ENCODE data around the gene CECR2.

Gene CECR2

DNA sequence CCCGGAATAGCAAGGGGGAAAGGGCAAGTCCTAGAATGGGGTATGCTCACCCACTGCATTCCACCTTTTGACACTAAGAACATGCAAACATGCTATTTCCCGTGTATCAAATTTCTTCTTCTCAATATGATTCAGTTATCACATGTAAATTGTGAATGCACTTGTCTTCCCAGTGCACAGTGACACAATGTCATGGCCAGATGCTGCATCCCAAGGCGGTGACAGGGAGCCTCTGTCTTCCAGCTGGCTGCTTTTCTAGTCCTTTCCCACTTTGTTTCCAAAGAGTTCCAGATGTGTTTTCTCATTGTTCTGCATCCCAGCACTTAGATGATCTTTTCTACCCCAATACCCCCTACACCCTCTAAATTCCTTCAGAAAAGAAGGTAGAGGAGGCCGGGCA is 206.4 kb downstream of the CECR2 start:
- no peak for DNase-seq (ENCODE audit: low spot score)

DNA sequence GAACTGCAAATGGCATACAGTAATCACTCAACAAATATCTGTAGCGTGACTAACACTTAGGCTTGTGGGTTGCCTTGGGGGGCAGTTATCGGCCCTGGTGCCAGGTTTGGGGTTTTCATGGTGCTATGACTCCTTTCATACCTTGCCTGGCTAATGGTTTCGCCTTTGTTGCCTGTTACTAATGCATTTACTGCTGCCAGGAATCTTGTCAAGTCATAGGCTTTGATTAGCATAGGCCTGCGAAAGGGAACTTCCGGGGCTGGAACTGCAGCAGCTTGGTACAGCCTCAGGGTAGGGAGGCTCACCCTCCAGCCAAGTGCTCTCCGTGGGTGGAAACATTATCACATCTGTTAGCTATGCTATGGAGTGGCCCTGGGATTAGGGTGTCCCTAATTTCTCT is 207.2 kb downstream of the CECR2 start:
- no peak for DNase-seq (ENCODE audit: low spot score)

DNA sequence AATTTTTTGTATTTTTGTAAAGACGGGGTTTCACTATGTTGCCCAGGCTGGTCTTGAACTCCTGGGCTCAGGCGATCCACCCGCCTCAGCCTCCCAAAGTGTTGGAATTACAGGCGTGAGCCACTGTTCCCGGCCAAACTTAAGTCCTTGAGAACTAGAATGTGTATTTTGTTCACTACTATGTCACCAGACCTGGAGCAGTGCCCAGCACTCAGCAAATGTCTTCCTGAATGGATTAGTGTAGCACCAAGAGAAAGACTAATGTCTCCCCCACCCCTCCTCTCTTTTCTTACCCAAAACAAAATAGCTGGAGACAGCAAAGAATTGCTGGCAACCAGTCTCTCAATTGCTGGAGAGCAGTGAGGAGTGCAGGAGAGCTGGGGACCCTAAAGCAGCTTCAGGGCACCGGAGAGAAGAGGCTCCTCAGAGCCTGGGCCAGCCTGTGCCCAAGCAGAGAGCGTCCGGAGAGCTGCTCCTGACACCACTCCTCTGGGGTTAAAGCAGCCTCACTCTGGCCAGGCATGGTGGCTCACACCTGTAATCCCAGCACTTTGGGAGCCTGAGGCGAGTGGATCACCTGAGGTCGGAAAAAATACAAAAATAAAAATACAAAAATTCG is 209.0 kb downstream of the CECR2 start:
- DNase-seq (ENCODE audit: low spot score), result no peak

DNA sequence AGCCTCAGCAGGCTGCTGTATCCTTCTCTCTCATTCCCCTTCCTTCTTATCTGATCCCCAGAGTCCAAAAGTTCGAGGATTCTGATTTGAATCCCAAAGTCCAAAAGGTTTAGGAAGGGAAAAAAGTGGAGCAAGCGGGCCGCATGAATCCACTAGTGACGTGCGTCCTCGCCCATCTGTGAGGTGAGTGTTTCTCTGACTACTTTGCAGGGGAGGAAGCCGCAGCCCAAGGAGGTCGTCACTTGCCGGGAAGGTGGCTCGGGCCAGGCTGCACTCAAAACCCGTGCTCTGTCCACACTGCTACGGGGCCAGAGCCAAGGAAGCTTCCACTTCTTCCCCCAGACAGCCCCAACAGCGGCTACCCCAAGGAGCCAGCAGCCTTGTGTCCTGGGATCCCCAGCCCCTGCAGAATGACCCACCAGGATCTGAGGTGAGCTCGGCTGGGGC is 210.3 kb downstream of the CECR2 start:
- DNase-seq (ENCODE audit: low spot score), result no peak

- no peak for DNase-seq (ENCODE audit: low spot score)
Measured at GRCh38 chr22:17580441-17581031, 211.3 kb downstream of the CECR2 start.

DNA sequence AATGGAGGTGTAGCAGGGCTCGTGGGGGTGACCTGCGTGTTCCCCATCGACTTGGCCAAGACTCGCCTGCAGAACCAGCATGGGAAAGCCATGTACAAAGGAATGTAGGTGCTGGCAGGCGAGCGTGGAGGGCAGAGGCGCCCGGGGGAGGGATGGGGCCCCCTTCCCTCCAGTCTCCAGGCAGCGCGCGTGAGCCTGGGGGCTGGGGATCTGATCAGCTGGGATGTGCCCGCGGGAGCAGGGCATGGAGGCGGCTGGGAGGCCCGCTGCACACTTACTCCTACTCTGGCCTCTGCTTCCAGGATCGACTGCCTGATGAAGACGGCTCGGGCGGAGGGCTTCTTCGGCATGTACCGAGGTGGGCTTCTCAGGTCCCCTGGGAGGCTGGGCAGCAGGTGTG is 211.8 kb downstream of the CECR2 start:
- no peak for DNase-seq (ENCODE audit: low spot score)

GRCh38 chr22:17581631-17582030 is 212.4 kb downstream of the CECR2 start:
- DNase-seq (ENCODE audit: low spot score), result no peak

- no peak for DNase-seq (ENCODE audit: low spot score)
Measured at GRCh38 chr22:17583151-17583550, 213.9 kb downstream of the CECR2 start.

DNA sequence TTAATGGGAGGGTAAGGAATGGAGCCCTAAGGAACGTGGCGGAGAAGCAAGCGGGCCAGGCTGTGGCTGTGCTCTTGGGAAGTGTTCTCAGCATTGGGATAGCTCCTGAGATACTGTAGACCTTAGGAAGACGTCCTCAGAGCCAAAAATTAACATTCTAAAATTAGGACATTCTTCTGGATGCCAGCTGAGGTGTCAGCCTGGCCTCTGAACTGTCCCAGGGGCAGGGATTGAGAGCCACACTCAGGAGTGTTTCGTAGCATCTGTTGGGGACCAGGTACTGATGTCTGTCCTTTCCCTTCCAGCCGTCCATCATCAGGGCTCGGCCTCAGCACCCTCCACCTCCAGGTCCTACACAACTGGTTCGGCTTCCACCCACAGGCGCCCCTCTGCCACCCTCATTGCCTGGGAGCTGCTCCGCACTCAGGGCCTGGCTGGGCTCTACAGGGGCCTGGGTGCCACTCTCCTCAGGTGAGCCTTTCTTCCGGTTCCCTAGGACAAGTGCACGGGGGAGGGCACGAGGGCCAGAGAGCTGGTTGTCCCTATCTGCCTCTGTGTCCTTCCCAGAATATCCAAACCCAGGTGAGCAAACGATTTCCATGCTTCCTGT is 217.7 kb downstream of the CECR2 start:
- DNase-seq (ENCODE audit: low spot score), result no peak

DNA sequence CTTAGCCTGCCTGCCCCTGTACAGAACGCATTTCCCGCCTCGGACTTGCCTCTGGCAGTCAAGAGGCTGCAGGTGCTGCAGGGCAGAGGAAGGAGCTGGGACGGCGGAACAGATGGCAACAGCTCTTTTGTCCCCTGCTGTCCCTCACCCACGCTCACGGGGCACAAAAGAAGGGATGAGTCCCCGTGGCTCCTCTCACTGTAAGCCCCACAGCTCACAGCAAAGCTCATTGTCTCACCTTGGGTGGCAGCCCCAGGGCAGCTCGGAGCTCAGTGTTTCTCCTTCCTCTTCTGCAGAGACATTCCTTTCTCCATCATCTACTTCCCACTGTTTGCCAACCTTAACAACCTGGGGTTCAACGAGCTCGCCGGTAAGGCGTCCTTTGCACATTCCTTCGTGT is 218.4 kb downstream of the CECR2 start:
- DNase-seq (ENCODE audit: low spot score), result no peak

DNA sequence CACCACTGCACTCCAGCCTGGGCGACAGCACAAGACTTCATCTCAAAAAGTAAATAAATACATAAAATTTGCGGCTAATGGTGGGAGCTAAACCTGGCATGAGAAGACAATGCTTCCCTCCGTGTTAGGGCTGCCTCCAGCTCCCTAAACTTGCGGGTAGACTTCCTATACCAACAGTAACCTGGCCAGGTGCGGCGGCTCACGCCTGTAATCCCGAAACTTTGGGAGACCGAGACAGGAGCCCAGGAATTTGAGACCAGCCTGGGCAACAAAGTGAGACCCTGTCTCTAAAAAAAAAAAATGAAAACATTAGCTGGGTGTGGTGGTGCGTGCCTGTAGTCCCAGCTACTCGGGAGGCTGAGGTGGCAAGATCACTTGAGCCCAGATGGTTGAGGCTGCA is 219.3 kb downstream of the CECR2 start:
- no peak for DNase-seq (ENCODE audit: low spot score)

- no peak for DNase-seq (ENCODE audit: low spot score)
Measured at GRCh38 chr22:17589810-17590375, 220.6 kb downstream of the CECR2 start.

DNA sequence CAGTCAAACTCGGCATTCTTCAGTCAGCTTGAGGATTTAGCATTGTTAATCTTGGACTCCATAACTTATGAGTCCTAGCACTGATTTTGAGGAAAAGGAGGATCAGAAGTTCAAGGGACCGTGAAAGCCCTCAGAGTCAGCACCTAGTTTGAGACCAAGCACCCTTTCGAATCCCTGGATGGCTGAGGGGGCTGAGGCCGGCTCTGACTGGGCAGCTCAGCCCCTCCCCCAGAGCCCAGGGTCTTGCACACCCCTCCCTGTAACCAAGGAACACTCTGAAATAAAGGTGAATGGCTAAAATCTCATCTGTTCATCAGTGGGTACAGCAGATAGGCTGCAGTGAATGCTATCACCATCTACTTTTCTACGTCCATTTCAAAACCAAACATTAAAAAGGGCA is 221.3 kb downstream of the CECR2 start:
- DNase-seq (ENCODE audit: low spot score), result no peak

- no peak for DNase-seq (ENCODE audit: low spot score)
Measured at GRCh38 chr22:17592201-17592600, 222.9 kb downstream of the CECR2 start.

DNA sequence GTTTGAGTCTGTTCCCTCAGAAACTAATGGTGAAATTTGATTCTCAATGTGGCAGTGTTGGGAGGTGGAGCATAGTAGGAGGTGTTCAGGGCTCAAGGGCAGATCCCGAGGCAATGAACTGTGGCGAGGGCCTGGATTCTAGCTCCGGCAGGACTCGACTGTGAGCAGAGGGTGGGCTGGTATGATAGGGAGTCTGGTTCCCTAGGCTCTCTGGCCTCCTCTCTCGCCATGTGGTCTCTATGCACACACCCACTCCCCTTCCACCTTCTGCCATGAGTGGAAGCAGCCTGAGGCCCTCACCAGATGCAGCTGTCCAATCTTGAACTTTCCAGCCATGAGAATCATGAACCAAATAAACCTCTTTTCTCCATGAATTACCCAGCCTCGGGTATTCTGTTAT is 227.0 kb downstream of the CECR2 start:
- no peak for DNase-seq (ENCODE audit: low spot score)

DNA sequence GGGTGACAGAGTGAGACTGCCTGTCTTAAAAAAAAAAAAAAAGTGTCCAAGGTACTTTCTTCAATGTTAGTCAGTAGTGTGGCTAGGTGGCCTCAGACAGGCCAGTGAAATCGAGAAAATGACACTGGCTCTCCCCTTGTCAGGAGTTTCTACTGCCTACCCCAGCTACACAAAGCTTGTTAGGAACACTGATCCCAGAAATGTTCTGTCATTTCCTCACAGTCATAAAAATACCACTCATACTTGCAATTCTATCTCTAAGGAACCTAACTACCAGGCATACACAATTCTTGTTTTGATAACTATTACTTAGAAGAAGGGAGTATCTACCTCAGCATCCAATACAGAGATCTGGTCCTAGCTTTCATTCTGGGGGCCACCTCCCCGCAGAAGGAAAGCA is 228.0 kb downstream of the CECR2 start:
- no peak for DNase-seq (ENCODE audit: low spot score)

DNA sequence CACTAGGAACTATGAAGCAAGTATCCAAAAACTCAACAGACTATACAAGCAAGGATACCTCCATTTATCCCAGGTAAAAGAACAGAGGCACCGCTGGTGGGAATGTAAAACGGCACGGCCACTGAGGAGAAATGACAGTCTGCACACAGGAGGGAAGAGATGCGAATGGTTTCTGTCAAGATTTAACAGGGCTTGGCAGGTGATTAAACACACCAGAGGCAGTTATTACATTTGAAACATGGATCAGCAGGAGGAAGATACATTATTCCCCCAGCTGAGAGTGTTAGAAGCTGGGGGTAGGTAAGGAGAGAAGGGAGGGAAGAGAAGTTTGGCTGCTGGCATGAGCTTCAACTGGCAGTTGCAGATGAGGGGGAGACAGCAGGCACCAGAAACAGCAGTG is 229.1 kb downstream of the CECR2 start:
- no peak for DNase-seq (ENCODE audit: low spot score)

DNA sequence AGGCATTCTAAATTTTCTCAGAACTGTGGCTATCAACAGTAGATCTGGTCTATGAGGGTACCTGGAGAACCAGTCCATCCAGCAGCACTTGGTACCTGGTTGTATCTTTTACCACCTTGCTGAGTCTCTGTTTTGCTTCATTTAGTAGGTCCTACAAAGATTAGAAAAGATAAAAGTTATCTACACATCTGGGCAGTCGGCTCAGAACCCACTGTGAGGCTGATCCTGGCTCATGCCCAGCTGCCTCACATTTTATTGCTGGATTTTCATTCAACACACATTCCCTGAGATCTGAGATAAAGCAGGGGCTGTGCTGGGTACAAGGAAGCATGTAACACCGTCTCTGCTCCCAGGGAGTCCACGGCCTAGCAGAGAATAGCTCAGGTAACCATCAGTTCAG is 231.8 kb downstream of the CECR2 start:
- DNase-seq (ENCODE audit: low spot score), result no peak

DNA sequence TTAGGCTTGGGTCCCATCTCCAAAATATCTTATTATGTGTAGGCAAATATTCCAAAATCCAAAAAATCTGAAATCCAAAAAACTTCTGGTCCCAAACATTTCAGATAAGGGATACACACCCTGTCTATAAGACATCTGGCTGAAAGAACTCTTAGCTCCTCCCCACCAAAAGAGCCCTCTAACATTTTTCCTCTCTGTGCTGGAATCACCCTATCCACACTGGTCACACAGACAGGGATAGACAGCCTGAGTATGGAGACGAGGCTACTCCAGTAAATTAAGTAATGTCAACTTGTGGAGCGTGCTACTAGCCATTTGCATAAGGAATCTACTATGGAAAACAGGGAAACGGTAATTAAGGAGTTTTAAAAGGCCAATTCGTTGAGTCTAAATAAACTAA is 234.4 kb downstream of the CECR2 start:
- no peak for DNase-seq (ENCODE audit: low spot score)

DNA sequence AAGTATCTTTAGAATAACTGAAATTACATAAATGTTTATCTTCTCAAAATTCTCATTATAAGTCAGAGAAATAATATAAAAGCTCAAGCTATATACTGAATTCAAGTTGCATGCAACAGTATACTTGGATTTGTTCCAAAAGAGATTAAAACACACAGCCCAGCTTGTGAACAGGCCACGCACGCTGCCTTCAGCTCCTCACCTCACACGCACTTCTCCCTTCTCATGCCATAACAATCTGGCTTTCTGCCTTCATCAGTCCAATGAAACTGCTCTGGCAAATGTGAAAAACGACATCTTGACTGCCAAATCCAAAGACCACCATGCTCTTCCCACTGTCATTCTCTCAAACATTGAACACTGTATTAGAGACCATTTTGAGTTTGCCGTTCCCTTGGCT is 237.2 kb downstream of the CECR2 start:
- DNase-seq (ENCODE audit: low spot score), result peak; percentile 47

Measured in hematopoietic multipotent progenitor cell treated with erythropoietin and hydrocortisone succinate and interleukin-3 and kit ligand, for 15 days (in vitro differentiated cells).